NCI-H446 treated with DMSO at 0.1 percent for 48 hours (cell line): ENCODE data around the gene XCL2.
"Not testable (repeated sequence)": the region's sequence is repeated elsewhere in the genome, so short reads cannot be mapped to it uniquely, and the experiment has no call there.

ENCODE experiments used
- DNase-seq: peaks from one replicate; lab custom pipeline; 2025; lab: John Stamatoyannopoulos, UW

XCL2 gene, protein sequence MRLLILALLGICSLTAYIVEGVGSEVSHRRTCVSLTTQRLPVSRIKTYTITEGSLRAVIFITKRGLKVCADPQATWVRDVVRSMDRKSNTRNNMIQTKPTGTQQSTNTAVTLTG

DNA sequence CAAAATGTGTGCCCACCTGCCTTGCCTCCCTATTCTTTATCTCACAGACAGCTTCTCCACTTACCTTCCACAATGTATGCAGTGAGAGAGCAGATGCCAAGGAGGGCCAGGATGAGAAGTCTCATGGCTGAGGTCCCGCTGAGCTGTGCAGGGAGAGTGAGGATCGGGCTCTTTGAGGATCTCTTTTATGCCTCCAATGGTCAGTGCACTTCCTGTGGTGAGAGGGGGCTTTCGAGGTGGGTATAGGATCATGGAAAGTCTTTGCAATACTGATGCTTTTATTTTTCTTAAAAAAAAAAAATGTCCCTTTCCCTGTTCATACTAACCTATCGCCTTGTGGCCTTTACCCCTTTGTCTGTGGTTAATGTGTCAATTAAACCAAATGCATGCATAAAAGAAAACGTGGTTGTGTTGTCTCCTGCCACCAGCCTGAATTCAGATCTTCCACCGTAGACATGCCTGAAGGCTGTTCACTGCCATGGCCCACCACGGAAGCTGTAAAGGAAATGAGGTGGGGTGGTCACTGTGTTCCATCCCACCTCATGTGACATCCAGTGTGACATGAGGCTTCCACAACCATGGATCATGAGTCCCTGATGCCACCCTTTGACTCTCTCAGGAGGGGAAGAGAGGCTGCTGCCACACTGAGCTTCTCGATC is at the start of gene XCL2:
Gene XCL2 (minus strand): TSS at position 158 of the 659 bp plus-strand sequence. CDS start 33 bp downstream, at position 125.
- not testable (repeated sequence) for DNase-seq

DNA sequence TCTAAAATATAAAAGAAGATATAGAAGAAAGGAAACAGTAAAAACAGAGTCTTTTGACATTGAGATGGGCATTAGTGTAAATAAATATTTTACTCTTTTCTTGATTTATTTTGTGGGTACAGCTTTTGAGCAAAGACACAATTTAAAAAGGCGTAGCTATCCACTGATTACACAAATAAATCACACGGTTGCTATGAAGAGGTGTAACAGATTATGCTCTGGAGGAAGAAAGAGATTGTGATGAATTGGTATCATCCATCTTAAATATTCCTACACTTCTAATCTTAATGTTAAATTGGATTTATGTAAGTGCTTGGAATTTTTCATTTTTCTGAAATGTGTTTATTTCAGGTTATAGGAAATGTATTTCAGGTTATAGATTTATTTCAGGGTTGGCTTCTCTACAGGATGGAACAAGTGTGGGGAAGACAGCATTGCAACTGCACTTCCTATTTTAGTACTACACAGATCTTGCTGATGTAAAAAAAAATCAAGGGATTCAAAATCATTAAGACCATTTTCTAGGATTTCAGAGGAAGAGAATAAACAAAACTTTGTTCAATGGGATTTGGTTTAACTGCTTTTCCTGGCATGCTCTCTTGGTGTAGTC is 47.9 kb upstream of the XCL2 start:
- no peak for DNase-seq

DNA sequence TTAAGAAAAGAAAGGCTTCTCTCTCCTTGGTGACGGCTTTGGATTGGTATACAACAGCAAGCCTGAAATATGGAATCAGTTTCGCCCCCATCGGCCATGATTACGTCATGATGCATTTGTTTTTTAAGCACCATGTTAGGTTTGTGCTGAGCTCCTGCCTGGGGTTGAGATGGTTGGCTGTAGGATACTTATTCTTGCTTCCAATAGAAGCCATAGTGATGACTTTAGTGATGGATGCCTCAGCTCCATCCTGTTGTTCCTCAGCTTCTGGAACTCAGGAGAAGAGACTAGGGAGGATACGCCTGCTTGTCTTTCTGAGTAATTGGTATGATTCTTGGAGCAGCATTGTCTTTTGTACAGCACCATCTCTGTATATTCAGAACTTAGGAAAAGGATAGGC is 47.3 kb upstream of the XCL2 start:
- DNase-seq, result no peak

DNA sequence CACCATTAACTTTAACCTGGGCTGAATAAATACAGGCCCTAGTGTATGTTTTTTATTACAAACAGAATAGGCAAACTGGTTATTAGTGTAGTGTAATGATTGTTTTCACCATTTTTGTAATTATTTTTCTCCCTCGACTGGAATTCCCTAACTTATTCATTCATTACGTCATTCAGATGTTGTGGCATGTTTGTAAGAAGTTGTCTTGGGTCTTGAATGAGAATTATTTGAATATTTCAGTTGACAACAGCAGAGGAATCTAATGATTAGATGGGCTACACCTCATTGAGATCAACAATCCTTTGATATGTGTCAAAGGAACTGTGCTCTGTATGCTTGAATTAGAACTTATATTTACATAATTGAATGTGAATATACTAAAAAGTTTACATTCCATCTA is 45.4 kb upstream of the XCL2 start:
- no peak for DNase-seq

DNA sequence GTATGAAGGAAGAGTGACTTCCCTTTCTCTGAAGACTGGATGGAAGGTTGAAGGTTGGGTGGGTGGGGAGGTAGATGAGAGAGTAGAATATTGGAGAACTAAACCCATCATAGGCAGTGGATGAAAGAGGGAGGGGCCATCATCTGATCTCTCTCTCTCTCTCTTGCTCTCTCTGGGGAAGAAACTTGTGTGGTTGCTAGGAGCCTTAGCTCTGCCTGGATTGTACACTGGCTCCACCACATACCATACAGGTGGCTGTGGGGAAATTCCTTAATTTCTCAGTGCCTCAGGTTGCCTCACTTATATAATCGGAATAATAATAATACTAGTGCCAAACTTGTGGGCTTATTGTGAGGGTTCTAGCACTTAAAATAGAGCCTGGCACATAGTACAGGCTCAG is 42.1 kb upstream of the XCL2 start:
- no peak for DNase-seq

DNA sequence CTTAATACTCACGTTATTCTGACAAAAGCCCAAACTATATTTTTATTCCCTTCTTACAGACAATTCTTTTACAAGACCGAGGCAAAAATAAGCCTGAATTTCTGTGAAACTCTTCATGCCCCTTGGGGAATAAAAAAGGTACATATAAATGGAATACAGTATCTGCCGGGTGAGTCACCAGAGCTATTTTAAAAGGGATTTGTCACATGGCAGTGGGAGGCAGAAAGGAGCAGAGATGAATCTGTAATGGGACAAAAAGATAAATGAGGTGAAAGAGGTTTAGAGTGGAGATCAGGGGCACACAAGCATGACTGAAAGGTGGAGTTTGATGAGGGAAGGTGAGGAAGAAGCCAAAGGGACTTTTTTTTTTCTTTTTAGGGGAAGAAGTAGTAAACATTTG is 41.4 kb upstream of the XCL2 start:
- DNase-seq, result no peak

DNA sequence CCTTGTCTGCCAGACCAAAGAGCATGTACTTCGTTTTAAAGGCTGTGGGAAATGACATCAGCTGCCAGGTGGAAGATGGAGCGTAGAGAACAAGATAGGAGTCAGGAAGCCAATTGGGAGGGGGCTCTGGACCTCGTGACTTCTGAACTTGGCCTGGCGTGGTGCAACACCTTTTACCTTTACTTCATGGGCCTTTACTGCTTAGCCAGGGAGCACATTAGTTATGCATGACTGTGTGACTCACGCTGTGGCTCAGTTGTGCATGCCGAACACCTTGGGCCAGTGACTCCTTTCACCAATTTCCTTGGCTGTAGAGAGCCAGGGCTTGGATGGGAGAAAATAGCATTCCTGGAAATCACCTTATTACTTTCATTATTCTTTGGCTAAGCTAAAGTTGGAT is 39.8 kb upstream of the XCL2 start:
- no peak for DNase-seq

DNA sequence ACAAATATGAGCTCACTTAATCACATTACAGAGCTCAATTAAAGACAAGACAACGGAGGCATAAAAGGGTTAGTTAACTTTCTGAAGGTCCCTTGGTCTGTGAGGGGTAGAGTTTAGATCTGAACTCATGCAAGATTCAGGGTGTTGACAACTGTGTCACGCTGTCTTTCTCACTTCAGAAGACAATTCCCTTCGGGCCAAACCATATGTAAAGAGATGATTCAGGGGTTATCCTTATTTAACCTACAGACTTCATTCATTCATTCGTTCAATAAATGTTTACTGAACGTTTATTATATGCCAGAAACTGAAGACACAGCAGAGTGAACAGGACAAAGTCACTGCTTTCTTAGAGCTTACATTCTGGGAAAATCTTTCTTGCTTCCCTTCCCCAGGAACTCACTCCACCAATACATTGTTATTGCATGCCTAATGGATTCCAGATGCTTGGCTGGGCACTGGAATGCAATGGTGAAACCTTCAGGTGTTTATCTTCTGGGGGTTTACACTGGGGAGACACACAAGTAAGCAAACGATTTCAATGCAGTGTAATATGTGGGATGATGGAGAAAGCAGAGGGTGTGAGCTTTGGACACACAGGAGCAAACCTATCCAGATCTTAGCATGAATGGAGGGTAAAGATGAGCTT is 39.0 kb upstream of the XCL2 start:
- no peak for DNase-seq

DNA sequence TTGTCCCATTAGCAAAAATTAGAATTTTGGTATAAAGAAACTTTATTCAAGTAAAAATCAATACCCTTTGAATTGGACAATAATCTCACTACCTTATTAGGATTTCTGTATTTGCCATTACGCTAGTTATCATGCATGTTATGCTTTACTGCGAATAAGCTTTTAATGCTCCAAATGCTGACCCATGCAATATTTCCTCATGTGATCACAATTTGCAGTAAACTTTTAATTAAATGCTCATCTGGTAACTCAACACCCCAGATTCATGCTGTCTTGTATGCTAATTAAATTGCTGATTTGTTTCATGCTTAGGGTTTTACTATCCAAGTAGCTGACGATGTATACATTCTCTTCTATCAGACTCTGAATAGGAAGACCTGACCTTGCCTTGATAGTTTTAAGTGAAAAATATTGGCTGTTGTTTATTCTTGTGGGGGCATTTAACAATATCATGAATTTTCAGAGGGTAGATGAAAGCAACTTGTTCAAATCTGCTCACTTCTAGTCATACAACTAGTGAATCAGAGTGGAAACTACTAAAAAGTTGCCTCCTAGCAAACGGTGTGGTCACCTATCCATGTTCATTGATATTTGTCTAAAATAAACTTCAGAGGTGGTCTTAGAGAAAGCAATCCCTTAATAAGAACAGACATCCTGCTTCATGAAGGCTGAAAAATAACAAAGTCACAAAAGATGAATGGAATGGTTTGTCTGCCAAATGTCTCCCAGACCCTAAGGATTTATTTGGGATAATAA is 38.2 kb upstream of the XCL2 start:
- DNase-seq, result no peak

DNA sequence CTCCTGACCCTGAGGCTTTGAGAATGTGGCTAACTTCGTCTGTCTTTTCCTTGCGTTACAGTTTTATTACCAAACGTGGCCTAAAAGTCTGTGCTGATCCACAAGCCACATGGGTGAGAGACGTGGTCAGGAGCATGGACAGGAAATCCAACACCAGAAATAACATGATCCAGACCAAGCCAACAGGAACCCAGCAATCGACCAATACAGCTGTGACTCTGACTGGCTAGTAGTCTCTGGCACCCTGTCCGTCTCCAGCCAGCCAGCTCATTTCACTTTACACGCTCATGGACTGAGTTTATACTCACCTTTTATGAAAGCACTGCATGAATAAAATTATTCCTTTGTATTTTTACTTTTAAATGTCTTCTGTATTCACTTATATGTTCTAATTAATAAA is 37.2 kb upstream of the XCL2 start:
- not testable (repeated sequence) for DNase-seq

DNA sequence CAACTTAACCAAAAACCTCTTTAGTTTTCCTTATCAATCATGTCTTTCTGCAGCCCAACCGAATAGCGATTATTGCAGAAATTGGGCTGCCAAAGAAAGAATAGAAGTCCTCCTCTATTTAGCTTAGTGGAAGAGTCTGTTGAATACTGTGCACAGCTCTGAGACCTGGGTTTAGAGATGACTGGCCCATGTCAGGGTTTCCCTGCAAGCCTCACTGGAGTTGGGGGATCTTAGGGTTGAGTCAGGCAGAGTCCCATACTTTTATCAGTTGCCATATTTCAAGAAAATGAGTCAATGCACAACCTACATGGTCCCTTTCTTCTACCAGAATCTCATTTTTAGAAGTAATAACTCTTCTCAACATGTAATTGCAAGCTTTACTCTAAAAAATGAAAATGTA is 36.5 kb upstream of the XCL2 start:
- not testable (repeated sequence) for DNase-seq

DNA sequence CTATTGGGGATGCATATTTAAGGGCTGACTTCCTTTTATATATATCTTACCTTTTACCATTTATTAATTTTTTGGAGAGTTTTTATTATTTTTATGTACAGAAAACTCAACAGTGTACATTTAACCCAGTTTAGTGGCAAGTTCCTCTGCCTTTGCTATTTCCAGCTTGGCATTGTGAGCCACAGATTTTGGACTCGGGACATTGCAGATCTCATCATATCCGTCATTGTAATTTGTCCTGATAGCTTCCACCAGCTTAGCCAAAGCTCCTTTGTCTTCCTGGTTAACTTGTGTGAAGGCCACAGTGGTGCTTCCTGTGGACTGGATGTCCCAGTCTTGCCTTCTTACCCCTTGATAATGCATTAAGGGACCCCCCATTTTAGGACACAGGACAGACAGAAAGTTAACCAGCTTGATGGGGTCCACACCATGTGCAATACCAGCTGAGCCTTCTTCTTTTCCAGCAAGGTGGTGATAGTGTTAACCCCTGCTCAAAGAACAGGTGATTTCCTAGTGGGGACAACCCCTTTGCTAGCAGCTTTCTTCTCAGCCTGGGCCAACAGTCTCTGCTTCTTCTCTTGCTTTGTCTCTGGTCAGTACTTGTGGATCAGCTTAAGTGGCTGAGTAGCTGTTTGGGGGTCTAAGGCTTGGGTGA is 34.9 kb upstream of the XCL2 start:
- not testable (repeated sequence) for DNase-seq

DNA sequence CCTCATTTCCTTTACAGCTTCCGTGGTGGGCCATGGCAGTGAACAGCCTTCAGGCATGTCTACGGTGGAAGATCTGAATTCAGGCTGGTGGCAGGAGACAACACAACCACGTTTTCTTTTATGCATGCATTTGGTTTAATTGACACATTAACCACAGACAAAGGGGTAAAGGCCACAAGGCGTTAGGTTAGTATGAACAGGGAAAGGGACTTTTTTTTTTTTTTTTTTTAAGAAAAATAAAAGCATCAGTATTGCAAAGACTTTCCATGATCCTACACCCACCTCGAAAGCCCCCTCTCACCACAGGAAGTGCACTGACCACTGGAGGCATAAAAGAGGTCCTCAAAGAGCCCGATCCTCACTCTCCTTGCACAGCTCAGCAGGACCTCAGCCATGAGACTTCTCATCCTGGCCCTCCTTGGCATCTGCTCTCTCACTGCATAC is 32.5 kb upstream of the XCL2 start, which contains the start of gene XCL1:
Gene XCL1 (plus strand): TSS at position 361 of the 444 bp plus-strand sequence. CDS start 33 bp downstream, at position 394.
- DNase-seq, result not testable (repeated sequence)

DNA sequence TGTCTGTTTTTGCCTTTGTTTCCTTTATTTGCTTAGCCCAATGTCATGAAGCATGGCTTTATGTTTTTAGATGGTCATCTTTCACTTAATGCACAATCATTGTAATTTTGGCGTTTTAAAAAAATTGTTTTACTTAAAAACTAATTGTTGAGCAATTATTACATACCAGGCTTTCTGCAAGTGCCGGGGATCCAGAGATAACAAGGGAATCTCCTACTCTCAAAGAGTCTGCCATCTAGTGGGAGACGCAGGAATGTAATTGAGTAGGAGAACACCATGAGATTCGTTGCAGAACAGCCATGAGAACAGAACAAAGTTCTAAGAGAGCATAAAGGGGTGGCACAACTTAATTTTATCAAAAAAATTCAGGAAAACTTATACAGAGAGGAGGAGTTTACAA is 30.4 kb upstream of the XCL2 start:
- DNase-seq, result not testable (repeated sequence)

DNA sequence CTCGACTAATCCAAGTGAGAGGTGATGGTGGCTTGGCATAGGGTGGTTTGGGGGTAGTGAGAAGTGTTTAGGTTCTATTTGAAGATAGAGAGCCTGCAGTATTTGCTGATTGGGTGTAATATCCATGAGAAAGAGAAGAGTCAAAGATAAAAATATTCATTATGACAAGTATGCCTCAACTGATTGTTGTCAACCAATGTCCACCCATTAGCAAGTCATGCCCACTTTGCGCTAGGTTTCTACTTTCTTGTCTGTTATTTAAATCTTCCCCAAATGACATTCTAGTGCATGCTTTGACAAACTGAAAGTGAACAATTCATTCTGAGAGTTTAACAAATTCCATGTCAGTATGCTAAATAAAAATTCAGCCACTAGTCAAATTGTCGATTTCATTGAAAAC is 28.8 kb upstream of the XCL2 start:
- no peak for DNase-seq

DNA sequence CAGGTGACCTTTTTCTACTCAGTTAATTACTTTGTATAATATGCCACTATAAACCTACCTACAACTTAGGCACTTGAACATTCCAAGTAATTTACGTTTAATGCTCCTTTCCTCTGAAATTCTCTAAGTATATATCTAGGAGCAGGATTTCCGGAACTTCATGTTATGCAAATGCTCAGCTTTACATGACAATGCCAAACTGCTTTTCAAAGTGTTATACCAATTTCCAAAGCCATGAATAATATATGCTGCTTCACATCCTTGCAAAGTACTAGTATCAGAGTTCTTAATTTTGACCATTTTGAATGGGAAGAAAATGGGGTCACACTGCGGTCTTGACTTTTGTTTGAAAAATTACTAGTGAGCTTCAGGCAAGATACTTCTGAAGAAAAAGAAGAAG is 26.9 kb upstream of the XCL2 start:
- DNase-seq, result no peak

DNA sequence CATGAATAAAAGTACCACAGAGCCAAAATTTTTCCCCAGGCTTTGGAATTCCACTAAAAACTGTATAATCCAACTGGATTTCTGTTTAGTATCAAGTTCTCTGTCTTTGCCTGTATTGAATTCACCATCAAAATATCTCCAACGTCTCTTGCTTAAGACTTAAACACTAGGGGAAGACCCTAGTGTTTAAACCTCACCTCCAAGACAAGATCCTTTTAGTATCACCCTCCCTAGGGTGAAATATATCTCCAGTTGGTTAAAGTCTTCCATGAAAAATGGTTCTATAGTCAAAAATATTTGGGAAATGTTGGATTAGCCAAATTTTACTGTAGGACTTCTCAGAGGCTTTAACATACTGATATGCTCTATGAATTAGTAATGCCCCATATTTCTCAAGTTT is 24.5 kb upstream of the XCL2 start:
- no peak for DNase-seq

DNA sequence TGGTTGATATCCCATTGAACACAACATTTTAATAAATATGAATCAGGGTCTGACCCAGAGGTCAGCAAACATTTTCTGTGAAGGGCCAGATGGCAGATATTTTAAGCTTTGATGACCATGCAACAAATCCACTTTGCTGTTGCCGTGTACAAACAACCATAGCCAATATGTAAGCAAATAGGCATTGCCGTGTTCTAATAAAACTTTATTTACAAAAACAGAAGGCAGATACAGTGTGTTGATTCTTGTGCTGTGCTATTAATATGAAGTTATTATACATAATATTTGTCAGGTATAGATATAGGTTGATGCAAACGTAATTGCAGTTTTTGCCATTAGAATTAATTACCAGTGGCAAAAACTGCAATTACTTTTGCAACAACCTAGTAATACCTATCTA is 23.8 kb upstream of the XCL2 start:
- DNase-seq, result no peak

DNA sequence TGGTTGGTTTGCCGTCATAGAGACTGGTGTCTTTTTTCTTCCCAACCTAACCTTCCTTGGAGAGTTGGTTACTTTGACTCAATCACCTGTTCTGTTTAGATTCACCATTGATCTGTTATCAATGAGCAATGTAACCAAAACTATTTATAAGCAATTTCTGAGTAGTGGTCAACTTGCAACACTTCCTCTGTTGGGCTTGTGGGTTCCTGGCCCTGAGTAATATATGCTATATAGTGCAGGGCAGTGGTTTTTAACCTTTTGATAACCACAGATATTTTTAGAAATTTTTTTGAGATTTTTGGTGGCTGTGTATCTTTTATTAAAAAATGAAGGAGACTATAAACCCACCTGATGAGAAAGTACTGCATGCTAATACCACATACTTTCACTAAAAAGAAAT is 23.2 kb upstream of the XCL2 start:
- no peak for DNase-seq

DNA sequence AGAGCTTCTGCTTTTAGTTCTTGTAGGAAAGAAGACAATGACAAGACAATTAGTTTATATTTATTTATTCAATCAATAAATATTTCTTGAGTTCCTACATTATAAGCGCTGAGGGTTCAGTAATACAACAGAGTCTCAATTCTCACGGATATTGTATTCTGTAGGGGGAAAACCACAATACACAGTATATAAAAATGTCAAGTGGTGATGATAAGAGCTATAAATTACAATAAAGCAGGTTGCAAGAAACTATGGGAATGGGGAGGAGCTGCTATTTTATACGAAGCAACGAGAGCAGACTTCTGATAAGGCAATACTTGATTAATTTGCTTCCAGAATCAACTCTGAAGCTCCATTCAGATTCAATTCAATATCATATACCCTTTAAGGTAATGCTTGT is 22.0 kb upstream of the XCL2 start:
- no peak for DNase-seq

DNA sequence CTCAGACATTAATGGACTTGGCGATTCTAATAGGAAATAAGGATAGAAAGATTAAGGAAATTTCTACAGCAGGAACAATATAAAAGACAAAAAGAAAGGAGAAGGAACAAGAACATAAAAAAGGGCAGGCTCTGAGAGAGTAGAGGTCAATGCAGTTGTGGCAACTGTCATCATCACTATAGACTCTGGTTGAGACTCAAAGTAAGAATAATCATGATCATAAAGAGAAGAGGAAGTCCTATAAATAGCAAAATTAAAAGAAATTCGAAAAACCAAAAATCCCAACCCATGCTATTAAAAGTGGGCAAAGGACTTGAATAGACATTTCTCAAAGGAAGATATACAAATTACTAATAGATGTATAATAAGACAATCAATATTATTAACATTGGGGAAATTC is 18.2 kb upstream of the XCL2 start:
- no peak for DNase-seq

DNA sequence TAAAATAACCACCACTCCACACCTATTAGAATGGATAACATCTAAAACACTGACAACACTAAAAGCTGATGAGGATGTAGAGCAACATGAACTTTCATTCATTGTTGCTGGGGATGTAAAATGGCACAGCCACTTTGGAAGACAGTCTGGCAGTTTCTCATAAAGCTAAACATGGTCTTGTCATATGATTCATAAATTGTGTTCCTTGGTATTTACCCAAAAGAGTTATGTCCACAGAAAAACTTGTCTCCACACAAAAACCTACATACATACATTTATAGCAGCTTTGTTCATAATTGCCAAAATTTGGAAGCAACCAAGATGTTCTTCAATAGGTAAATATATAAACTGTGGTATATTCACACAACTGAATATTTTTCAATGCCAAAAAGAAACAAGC is 16.6 kb upstream of the XCL2 start:
- no peak for DNase-seq
